GM19328 (cell line): ENCODE data around the gene ANKS1B.
"Not testable (repeated sequence)": the region's sequence is repeated elsewhere in the genome, so short reads cannot be mapped to it uniquely, and the experiment has no call there.

ENCODE experiments used
- ATAC-seq: cut with Tn5 transposase; IDR thresholded peaks from one replicate; pipeline ENCODE4 v1.9.1; 2021; ENCODE audit warnings: mild to moderate bottlenecking, moderate library complexity; ENCODE audit not compliant: unreplicated experiment

The ANKS1B gene

DNA sequence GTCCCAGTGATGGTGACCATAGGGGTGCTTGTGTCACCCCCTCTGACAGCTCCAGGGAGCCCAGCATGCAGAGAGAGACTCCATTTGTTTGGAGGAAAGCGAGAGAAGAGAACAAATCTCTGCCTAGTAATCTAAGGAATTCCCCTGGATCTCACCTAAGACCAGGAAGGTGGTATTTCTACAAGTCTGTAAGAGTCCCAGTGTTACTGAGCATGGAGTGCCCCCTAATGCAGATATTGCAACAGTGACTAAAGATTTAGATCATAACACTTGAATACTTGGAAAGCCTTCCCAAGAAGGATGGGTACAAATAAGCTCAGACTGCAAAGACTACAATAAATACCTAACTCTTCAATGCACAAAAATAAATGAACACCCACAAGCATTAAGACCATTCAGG lies 697.6 kb downstream of the ANKS1B start:
- ATAC-seq, result no peak

DNA sequence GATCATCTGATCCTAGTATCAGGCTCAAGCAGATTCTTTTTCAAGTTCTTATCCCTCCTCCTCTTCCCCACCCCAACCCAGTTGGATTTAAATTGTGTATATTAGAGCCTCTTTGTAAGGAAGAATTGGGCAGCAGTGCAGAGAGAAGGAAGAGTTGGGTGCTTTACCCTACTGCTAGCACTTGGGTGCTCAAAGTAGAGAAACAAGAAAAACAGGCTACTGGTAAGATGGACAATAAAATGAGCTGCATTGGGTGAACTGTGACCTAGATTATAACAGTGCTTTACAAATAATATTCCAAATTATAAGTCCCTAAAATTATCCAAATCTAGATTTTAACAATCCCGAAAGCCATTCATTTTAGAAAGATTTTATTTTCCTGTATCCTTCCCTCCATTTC lies 700.6 kb downstream of the ANKS1B start:
- no peak for ATAC-seq

DNA sequence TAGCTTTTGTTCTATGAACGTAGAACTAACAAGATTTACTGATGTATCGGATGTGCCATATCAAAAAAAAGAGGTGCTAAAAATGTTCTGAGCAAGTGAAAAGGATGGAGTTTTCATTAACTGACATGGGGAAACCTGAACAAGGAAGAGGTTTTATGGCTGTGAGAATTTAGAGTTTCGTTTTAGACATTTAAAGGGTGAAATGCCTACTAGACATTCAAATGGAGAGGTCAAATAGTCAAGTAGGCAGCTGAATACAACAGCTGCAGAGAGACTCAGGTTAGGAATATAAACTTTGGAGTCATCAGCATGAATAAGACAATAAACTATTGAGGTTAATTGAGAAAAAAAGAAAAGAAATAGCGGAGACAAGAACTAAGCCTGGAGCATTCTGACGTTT lies 702.1 kb downstream of the ANKS1B start:
- ATAC-seq, result no peak

DNA sequence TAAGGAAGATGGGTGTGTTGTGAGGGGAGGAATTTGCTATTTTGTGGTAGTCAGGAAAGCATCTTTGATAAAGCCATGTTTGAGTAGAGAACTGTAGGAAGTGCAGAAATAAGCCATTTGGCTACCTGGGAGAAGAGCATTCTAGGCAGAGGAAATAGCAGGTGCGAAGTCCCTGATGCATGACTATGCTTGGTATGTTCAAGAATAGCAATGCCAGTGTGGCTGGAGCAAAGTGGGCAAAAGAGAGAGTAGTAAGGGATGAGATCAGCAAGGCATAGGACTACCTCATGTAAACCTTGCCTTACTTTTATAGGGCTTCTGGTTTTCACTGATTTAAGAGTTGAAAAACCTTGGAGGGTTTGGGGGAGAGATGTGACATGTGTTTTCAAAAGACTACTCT lies 702.6 kb downstream of the ANKS1B start:
- no peak for ATAC-seq

DNA sequence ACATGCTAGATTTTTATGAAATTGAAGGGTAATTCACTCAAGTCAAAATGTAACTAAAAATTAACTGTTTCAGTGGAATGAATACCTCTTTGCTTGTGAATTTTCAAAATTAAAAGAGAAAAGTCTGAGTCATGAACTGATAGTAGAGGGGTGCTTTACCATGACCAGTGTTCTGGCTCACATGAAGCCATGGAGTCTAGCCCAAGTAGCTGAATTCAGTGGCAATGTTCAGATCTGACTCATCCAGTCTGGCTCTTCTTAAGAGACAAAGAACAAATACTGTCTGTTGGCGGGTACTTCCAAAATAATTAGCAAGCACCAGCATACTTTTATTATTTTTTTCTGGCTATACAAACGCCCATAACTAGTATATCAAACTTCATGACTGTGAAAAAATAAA lies 703.5 kb downstream of the ANKS1B start:
- ATAC-seq, result no peak

DNA sequence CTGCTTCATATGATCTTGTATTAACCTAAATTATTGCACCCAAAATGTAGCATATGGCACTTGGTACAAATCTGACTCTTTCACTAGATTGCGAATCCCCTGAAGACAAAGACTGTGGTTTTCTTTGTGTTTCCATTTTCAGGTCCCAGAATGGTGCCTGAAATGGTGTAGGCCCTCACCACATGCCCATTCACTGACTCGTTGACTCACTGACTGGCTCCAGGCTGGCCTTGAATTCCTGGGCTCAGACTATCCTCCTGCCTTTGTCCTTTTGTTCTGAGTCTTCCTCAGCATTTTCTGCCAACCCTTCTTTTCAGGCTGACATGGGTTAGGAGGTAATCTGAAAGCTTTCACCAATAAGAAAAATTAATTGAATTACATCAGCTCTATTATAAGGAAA lies 705.8 kb downstream of the ANKS1B start:
- no peak for ATAC-seq

DNA sequence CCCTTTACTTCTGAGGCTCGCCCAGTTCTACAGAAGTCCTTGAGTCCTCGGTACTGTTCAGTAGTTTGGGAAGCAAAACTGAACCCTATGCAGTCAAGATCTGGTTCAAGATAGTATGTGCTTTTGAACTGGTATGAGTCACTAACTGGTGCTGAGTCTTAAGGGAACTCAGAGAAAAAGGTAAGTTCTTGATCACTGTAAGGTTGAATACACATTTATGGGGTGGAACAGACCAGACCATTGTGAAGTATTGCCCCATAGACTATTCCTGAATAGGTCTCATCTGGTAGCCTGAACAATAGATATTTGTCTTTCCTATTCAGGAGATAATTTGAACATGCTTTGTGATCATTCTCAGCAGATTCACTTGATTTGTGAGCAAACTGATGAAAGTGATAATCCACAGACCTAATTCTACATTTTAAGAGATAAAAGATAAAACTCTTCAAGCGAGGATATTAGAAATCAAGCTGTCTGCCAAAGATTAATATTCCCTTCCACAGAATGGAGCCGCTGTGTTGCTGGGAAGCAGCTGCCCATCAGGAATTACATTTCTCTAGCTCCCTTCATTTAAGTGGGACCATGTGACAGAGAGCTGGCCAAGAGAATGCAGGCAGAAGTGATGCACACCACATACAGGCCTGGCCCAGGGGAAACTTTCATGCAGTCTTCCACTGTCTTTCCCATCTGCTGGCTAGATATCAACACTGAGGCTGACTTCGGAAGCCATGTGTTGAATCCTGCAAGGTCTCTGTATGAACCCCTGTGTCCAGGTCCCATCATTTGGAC lies 707.0 kb downstream of the ANKS1B start:
- ATAC-seq, result no peak

DNA sequence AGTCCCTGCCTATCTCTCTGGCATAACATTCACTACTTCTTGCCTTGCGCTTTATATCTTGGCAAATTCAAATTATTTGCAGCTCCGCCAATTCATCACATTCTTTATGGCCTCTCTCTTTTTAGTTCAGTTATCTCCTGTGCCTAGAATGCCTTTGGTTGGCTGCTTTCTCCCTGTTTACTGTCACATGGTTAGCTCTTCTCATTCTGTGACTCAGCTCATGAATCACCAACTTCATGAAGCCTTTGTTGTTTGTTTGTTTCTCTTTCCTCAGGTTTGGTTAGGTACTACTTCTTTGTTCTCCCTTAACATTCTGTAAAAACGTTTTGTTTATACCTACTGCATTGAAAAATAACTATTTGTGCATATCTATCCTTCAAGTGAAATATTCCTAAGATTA lies 713.7 kb downstream of the ANKS1B start:
- no peak for ATAC-seq

DNA sequence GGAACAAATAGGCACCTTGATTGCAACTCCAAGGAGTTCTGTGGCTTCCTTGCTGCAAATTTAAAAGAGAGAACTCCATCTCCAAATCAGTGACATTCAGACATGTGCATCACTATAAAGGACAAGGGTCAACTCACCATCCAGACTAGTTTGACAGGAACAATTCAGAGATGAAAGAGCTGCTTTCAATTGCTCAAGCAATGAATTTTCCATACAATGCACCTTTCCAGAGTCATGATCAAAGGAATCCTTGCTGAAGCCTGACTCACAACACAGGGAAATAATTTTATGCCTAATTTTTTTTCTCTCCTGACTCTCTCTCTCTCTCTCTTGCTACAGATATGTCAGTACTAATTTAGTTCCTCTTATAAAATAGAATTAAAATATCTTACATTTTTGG lies 717.7 kb downstream of the ANKS1B start:
- no peak for ATAC-seq

DNA sequence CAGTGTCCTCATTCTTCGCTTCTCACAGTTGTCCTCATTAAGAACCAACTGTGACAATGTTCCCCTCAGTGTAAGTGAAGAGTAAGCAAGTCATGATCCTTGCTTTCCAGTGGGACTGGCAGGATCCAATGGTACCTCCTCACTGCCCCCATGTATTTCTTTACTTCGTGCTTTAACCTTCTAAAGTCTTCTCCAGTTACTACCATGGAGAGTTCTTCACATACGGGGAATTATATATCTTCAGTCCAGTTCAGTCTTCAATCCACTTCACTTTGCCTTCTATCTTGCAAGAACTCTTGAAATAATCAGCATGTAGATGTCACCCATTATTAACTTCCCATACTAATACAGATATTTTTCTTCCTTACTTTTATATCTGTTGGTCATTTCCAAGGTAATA lies 719.1 kb downstream of the ANKS1B start:
- ATAC-seq, result no peak

DNA sequence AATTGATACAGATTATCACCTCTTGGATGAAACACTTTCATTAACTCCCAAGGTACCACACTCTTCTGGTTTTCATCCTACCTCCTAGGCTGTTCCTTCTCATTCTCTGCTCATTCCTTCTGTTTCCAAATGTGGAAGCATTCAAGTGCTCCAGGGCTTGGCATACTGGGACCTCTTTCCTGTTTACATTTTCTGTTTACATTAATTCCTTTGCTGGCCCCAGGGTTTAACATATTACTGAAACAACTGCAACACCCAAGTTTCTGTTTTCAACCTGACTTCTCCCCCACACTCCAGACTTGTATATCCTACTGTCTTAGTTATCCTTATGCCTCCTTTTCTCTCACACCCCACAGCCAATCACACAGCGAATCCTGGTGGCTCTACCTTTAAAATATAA lies 723.5 kb downstream of the ANKS1B start:
- ATAC-seq, result no peak

DNA sequence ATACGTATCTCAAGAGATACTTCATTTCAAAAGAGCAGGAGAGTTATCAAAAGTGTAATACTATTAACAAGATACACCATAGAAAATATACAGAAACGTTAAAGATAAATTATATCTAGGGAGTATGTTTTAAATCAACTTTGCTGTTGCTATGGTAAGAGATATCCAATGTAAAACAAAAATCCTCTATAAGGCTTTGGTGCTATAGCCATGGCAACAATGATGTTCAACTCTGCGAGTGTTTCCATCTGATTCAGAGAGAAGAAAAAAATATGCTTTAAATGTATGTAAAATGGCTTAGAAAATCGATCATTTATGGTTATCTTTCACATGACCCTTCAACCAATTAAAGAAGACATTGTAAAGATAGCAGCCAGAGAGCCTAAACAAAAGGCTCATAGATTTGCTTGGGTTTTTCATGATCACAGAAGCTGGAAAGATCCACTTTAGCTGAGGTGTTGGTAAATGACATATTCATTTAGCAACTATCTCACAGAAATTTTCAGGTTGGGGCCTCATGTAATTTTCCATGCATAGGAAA lies 724.2 kb downstream of the ANKS1B start:
- no peak for ATAC-seq

DNA sequence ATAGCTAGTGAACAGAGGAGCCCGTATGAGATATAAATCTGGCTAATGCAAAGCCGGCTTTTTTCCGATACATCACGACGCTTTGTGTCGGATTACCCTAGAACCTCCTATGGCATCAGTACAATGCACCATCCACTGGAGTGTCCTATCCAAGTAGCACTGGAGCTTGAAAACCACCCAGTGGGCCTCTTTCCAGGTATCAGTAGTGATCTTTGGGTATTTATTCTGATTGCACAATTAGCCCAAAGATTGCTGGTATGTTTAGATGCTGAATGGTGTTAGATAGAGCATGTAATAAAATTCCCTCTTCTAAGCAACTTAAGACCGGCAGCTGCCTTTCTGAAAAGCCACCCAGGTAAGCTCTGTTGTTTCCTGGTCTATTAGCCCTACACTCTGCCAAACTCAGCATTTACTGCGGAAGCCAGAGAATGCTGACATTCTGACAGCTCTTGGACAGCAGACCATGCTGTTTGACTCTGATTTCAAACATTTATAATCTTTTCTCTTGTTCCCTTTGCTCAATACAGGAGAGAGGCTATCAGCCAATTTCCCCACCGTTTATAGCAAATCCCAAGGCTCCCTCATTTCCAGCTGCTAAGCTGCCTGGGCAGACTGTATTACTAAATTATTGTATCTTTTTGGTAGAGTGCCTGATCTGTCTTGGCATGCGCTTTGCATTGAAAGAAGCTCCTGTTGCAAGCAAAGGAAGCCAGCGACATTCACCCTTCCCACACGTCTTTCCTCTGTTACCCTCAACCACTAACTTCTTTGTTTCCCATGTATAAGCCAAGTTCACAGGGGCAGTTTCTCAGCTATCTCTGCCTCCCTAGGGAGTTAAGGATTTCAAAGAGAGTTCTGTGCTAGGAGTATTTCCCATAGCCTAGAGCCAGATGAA lies 725.4 kb downstream of the ANKS1B start:
- no peak for ATAC-seq

DNA sequence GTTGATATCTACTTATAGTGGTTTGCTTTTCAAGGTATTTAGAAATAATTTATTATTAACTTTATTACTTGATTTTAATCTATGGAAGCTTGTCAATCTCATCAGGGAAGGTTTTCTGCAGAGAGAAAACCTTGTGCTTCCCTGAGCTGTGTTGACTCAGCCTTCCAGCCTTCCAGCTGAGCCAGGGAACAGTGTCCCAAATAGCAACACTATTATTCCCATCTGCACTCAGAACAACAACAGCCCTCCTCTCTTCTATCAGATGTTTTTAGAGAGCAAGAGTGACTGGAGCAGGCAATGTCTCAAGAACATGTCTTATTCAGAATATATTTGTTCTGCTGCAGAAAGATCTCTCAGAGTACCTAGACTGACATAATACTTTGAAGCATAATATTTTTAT lies 727.1 kb downstream of the ANKS1B start:
- ATAC-seq, result no peak

DNA sequence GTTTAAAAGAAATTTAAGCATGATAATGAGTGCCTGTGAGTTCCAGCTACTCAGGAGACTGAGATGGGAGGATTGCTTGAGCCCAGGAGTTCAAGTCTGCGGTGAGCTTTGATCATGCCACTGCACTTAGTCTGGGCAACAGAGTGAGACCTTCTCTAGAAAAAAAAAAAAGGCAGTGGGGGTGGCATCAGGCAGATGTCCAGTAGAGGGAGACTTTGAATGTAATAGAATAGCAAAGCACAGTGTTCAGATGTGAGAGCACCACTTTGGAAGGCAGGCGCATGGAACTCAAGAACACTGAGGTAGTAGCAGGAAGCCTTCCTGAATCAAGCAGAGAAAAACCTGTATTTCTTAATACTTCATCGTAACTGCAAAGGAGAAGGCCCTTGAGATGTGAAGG lies 731.7 kb downstream of the ANKS1B start:
- no peak for ATAC-seq

DNA sequence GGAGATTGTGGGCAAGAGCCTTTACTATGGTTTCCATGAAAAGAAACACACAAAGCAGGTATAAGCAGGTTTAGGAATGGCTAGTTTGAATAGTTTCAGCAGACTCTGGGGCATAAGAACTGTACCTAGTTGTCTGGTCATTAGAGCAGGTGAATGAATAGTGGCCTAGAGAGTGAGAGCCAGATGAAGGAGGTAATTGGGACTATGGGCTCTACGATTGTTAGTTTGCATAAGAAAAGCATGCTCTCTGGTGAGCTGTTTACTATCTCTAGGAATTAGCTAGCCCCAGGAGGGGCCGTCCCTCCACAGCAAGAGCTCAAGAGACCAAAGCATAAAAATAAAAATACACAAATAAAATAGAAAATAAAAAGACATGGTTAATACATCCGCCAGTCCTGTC lies 734.6 kb downstream of the ANKS1B start:
- ATAC-seq, result no peak

DNA sequence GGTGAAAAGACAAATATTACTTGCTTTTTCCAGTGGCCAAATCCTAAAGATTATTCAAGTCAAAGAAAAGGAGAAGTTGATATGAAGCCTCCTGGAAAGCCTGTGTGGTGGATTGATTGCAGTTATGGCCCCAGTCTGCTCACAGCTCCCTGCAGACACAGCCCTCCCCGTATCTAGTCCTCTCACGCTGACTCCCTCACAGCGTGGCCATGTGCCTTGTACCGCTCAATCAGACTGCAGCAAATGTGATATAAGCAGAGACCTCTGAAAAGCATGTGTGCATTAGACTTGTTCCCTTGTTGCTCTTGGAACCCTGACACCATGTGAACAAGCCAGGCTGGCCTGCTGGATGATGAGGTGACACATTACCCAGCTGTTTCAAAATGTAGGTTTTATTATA lies 735.2 kb downstream of the ANKS1B start:
- no peak for ATAC-seq

DNA sequence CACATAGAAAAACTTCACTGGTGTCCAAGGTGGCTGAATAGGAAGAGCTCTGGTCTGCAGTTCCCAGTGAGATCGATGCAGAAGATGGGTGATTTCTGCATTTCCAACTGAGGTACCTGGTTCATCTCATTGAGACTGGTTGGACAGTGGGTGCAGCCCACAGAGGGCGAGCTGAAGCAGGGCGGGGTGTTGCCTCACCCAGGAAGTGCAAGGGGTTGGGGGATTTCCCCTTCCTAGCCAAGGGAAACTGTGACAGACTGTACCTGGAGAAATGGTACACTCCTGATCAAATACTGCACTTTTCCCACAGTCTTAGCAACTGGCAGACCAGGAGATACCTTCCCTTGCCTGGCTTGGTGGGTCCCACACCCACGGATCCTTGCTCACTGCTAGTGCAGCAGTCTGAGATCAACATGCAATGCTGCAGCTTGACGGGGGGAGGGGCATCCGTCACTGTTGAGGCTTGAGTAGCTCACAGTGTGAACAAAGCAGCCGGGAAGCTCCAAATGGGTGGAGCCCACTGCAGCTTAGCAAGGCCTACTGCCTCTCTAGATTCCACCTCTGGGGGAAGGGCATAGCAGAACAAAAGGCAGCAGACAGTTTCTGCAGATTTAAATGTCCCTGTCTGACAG lies 746.7 kb downstream of the ANKS1B start:
- not testable (repeated sequence) for ATAC-seq

DNA sequence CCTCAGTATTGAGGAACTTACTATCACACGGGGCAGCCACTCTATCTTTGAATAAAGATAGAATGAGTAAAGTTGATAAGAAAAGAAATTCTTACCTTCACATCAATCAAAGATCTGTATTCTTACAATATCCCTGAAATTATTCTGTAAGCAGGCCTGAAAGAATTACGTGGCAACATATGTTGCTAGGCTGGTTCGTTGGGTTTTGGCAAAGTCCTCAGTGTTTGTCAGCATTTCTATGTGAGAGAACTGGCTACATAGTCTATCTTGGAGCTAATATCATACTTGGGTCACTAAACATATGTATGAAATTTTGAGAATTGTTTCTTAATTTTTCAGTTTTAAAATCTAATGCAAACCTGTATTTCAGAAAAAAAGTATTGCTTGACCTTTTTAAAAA lies 749.4 kb downstream of the ANKS1B start:
- ATAC-seq, result no peak

DNA sequence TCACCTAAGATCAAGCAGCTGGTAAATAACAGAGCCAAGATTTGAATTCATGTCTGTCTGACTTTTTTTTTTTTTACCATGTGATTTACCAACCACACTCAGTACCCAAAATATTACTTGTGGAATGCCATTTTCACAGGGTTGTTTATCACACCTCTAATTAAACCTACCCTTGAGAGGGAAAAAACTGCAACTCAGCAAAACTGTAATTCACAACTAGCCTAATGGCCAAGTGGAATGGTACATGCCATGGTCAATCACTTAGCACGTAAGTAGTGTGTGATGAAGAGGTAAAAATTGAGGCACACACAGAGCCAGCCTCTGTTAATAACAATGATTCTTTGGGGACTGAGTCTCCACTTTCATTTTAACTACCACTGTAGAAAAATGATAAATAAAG lies 750.0 kb downstream of the ANKS1B start:
- no peak for ATAC-seq

DNA sequence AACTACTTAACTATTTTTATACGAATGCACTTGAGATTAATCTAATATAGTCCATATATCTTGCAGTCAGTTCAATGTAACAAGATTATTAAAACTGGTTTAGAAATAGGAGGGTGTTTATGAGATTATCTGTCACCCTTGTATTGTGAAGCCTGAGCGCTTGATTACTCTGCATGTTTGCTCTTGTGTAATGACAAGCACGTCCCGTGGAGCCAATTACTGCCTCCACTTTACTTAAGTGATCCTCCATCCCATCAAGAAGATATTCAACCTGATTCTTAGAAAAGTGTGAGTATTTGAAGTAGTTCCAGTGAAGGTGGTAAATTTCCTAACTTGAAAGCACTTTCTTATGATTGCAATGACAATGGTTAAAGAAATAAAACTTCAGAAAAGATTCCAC lies 752.4 kb downstream of the ANKS1B start:
- ATAC-seq, result no peak

DNA sequence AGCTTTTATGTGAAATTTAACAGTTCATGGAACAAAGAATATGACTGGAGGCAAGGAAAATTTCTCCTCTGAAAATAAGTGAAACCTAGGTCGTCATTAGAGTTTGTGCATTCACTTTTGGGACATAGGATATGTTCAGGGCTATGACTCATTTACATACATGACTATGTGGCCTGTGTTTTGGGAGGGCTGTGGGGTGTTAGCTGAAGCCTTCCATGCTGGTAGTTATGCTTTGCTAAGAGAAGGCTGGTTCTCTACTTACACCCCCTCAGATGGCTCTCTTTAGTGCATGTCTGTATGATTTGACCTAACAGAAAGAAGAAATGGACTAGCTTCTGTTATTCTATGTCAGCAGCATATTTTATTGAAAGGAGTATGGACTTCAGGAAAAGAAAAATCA lies 753.7 kb downstream of the ANKS1B start:
- no peak for ATAC-seq
